Left lung (tissue), 10 donors: ENCODE results near the gene CRACR2A. TPM values are rescaled to one million over a fixed set of nuclear protein-coding genes. Genes with fewer than 3 reads are reported as not detected.

ENCODE experiments used
- ATAC-seq: fragments of 200-7000 bp; cut with Tn5 transposase; one replicate; pipeline ENCODE4 v1.9.1; 2020; ENCODE audit warnings: moderate library complexity
- DNase-seq, 4 donors: peaks; one replicate each; pipeline ENCODE4 v3.0.0-alpha.2; 2013 to 2020
- H3K27ac ChIP-seq, 2 donors: fragments of 200-600 bp; sonication (generic) in 1 of 2; one replicate each; pipeline versions ENCODE4 v1.5.0 to v1.8.0; 2020 to 2021
- H3K27me3 ChIP-seq, 2 donors: fragments of 200-600 bp; sonication (generic) in 1 of 2; one replicate each; pipeline versions ENCODE4 v1.5.0 to v1.8.0; 2020 to 2021
- H3K36me3 ChIP-seq, 2 donors: fragments of 200-600 bp; sonication (generic) in 1 of 2; one replicate each; pipeline versions ENCODE4 v1.5.0 to v1.8.0; 2020 to 2021
- H3K4me1 ChIP-seq, 2 donors: fragments of 200-600 bp; one replicate each; pipeline ENCODE4 v1.8.0; 2021
- H3K4me3 ChIP-seq, 2 donors: fragments of 200-600 bp; sonication (generic) in 1 of 2; one replicate each; pipeline versions ENCODE4 v1.5.0 to v1.8.0; 2020 to 2021; ENCODE audit warnings: mild to moderate bottlenecking in 1 of 2
- H3K9me3 ChIP-seq, 2 donors: fragments of 200-600 bp; sonication (generic) in 1 of 2; one replicate each; pipeline versions ENCODE4 v1.5.0 to v1.8.0; 2020 to 2021
- intact Hi-C, 2 donors: fragments of 100-400 bp; cut with DNase I; formaldehyde crosslinking; loops; one replicate each; pipeline versions ENCODE4 v1.11.2 to v1.14.2; 2022
- polyA plus RNA-seq, 6 donors: library from polyadenylated mRNA; unstranded; fragments of 120-200 nt; gene quantifications; one replicate each; pipeline ENCODE4 v1.2.1, GENCODE V29; 2013; ENCODE audit not compliant: insufficient read length in 6 of 6
- total RNA-seq, 2 donors: library from RNA; stranded (reverse); fragmentation: NEBNext Ultra II Directional; extraction: Animal tissue kit (Norgen Biotek cat#: 25700); gene quantifications; one replicate each; pipeline ENCODE4 v1.2.1, GENCODE V29; 2021
- TF ChIP-seq, protein P1 (sequence below), 2 donors: fragments of 200-600 bp; sonication (generic) in 1 of 2; IDR thresholded peaks; one replicate each; pipeline versions ENCODE4 v1.5.0 to v1.8.0; 2021; ENCODE audit warnings: antibody characterized with exemption in 2 of 2
- donor health status: DM: no; HTN: yes; CAD: no.
- donor health status: DM: no; HTN: no; CAD: no.

CRACR2A gene
- total and polyA plus RNA-seq, 8 donors: 3.2 to 6.5 (median 3.8) TPM

GRCh38 chr12:3768911-3769447, 16.1 kb upstream of the CRACR2A start:
- DNase-seq (no peak), ATAC-seq (no peak)
- Histone ChIP-seq H3K4me1 (no peaks in the 10 kb centered on the region), H3K27me3 (no peaks in the 10 kb centered on the region), H3K9me3 (no peaks in the 10 kb centered on the region), H3K4me3 (no peak overlapping the region), H3K36me3 (no peaks in the 10 kb centered on the region), H3K27ac (no peak overlapping the region)
- intact Hi-C loops: no loop called here
- TF ChIP-seq, protein P1, sequence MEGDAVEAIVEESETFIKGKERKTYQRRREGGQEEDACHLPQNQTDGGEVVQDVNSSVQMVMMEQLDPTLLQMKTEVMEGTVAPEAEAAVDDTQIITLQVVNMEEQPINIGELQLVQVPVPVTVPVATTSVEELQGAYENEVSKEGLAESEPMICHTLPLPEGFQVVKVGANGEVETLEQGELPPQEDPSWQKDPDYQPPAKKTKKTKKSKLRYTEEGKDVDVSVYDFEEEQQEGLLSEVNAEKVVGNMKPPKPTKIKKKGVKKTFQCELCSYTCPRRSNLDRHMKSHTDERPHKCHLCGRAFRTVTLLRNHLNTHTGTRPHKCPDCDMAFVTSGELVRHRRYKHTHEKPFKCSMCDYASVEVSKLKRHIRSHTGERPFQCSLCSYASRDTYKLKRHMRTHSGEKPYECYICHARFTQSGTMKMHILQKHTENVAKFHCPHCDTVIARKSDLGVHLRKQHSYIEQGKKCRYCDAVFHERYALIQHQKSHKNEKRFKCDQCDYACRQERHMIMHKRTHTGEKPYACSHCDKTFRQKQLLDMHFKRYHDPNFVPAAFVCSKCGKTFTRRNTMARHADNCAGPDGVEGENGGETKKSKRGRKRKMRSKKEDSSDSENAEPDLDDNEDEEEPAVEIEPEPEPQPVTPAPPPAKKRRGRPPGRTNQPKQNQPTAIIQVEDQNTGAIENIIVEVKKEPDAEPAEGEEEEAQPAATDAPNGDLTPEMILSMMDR (IDR thresholded peaks at IDR 0.05): no peak

DNA sequence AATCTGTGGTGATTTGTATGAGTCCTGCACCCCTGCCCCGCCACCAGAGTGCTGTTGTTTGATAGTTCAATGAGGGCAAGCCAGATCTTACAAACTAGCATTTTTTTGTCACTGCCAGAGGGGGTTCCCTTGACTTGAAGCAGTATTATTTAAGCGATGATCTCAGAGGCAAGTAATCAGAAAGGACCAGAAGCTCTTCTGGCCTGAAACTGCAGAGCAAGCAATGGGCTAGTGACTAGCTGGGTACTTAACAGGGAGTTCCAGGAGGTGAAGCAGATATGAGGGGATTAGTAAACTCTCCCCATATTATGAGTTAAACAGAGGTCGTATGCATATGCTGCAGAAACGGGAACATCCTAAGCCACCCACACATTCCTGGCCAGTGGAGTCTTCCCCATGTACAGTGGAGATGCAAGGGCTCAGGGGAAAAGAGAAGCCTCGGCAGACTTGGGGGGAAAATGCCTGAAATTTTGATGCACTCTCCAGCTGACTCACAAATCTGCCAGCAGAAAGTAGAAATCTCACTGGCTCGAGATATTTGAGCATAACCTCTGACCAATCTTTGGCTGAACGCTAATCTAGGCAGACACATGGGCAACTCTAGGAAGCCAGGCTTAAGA, 8.3 kb upstream of the CRACR2A start:
- intact Hi-C loops: no loop called here
- H3K4me1 ChIP-seq: no peaks in the 10 kb centered on the region
- H3K9me3 ChIP-seq: no peaks in the 10 kb centered on the region
- ATAC-seq (no peak), DNase-seq (no peak)
- no peaks in the 10 kb centered on the region for H3K36me3 ChIP-seq
- no peak overlapping the region for H3K4me3 ChIP-seq
- H3K27ac ChIP-seq: no peak overlapping the region
- no peaks in the 10 kb centered on the region for H3K27me3 ChIP-seq
- TF ChIP-seq, protein P1 (IDR thresholded peaks at IDR 0.05): no peak

DNA sequence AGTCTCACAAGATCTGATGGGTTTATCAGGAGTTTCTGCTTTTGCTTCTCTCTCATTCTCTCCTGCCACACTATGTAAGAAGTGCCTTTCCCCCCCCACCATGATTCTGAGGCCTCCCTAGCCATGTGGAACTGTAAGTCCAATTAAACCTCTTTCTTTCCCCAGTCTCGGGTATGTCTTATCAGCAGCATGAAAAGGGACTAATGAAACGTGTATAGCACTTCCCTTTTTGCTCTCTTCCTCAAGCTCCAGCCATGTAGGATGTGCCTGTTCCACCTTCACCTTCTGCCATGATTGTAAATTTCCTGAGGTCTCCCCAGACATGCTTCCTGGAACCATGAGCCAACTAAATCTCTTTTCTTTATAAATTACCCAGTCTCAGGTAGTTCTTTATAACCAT, 7.0 kb upstream of the CRACR2A start:
- ATAC-seq: no peak
- intact Hi-C loops: no loop called here

GRCh38 chr12:3757261-3757660, 4.4 kb upstream of the CRACR2A start:
- TF ChIP-seq, protein P1 (IDR thresholded peaks at IDR 0.05): no peak
- ATAC-seq: no peak
- H3K27me3 ChIP-seq: peaks cover 0 to 7% of the 10 kb centered on the region in 2 donors
- intact Hi-C loops: no loop called here
- H3K4me1 ChIP-seq: peaks cover 0 to 12% of the 10 kb centered on the region in 2 donors
- no peaks in the 10 kb centered on the region for H3K36me3 ChIP-seq
- DNase-seq: no peak
- H3K4me3 ChIP-seq: no peak overlapping the region
- H3K27ac ChIP-seq: no peak overlapping the region
- H3K9me3 ChIP-seq: no peaks in the 10 kb centered on the region

More for the DNA sequence above, 7.0 kb upstream of the CRACR2A start:
- no peaks in the 10 kb centered on the region for H3K27me3 ChIP-seq
- no peak overlapping the region for H3K27ac ChIP-seq
- TF ChIP-seq, protein P1 (IDR thresholded peaks at IDR 0.05): no peak
- no peak overlapping the region for H3K4me3 ChIP-seq
- no peak for DNase-seq
- H3K36me3 ChIP-seq: no peaks in the 10 kb centered on the region
- no peaks in the 10 kb centered on the region for H3K9me3 ChIP-seq
- no peaks in the 10 kb centered on the region for H3K4me1 ChIP-seq

DNA sequence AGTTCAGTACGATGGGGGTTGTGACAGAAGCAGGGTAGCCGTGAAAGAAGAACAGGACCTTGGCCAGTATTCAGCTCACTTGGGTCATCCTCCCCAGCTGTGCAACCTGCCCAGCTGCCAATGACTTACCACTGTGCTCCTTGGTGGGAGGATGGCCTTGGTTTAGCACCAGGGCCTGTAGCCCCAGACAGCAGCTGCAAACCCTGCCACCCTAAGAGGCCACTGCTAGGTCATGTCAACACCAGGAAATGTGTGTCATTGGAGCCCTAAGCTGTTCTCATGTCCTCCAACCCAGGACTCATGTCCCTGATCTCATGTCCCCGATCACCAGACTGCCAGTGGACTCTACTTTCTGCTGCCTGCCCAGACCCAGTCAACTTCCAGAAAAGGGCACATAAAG, 3.0 kb upstream of the CRACR2A start:
- H3K4me3 ChIP-seq: no peak overlapping the region
- H3K9me3 ChIP-seq: no peaks in the 10 kb centered on the region
- intact Hi-C loops: no loop called here
- H3K36me3 ChIP-seq: no peaks in the 10 kb centered on the region
- H3K4me1 ChIP-seq: peaks cover 0 to 22% of the 10 kb centered on the region in 2 donors
- TF ChIP-seq, protein P1 (IDR thresholded peaks at IDR 0.05): no peak
- H3K27ac ChIP-seq: no peak overlapping the region
- H3K27me3 ChIP-seq: peaks cover 0 to 7% of the 10 kb centered on the region in 2 donors
- ATAC-seq: no peak
- no peak for DNase-seq
